GM12878 (cell line): ENCODE results near the gene BOLA1. TPM values are rescaled to one million over a fixed set of nuclear protein-coding genes. Genes with fewer than 3 reads are reported as not detected.

Experiments used
- ATF2 ChIP-seq: IDR thresholded peaks from 2 replicates; pipeline ENCODE4 v1.6.1; 2012; ENCODE audit warnings: low read length, inconsistent platforms
- ATF7 ChIP-seq: fragments of 450-650 bp; IDR thresholded peaks from 2 replicates; pipeline ENCODE4 v1.6.1; 2016; ENCODE audit warnings: low read depth, mild to moderate bottlenecking
- BACH1 ChIP-seq: fragments of 450-650 bp; IDR thresholded peaks from 2 replicates; pipeline ENCODE4 v1.6.1; 2017; ENCODE audit warnings: mild to moderate bottlenecking, borderline replicate concordance
- BCL3 ChIP-seq: IDR thresholded peaks from 2 replicates; pipeline ENCODE4 v1.6.1; 2011; ENCODE audit warnings: borderline replicate concordance, low read depth, mild to moderate bottlenecking, moderate library complexity, low read length; ENCODE audit not compliant: insufficient read depth, poor library complexity, severe bottlenecking
- BCLAF1 ChIP-seq: fragments of 450-650 bp; IDR thresholded peaks from 2 replicates; pipeline ENCODE4 v1.6.1; 2017; ENCODE audit warnings: antibody characterized with exemption, mild to moderate bottlenecking, moderate library complexity
- CREM ChIP-seq: IDR thresholded peaks from 2 replicates; pipeline ENCODE4 v1.6.1; 2014; ENCODE audit warnings: antibody characterized with exemption, low read depth
- EED ChIP-seq: sonication (generic); IDR thresholded peaks from 2 replicates; pipeline ENCODE4 v1.6.1; 2016; ENCODE audit warnings: antibody characterized with exemption, low read depth
- IRF3 ChIP-seq: fragments of 450-650 bp; IDR thresholded peaks from 2 replicates; pipeline ENCODE4 v1.6.1; 2014; ENCODE audit warnings: mild to moderate bottlenecking
- MAX ChIP-seq: IDR thresholded peaks from 2 replicates; pipeline ENCODE4 v1.6.1; 2012; ENCODE audit warnings: low read depth, low read length, improper control_type of control experiment
- MLLT1 ChIP-seq: fragments of 450-650 bp; IDR thresholded peaks from 2 replicates; pipeline ENCODE4 v1.6.1; 2016; ENCODE audit warnings: mild to moderate bottlenecking
- NR2C2 ChIP-seq: IDR thresholded peaks from 2 replicates; pipeline ENCODE4 v1.6.1; 2011; ENCODE audit warnings: borderline replicate concordance, low read depth; ENCODE audit not compliant: control insufficient read depth, insufficient read length
- NR2F1 ChIP-seq: fragments of 450-650 bp; conservative IDR thresholded peaks from 2 replicates; pipeline ENCODE4 v1.6.1; 2017; ENCODE audit warnings: mild to moderate bottlenecking
- SMARCA5 ChIP-seq: fragments of 450-650 bp; IDR thresholded peaks from 2 replicates; pipeline ENCODE4 v1.6.1; 2017; ENCODE audit warnings: mild to moderate bottlenecking
- SMC3 ChIP-seq: IDR thresholded peaks from 2 replicates; pipeline ENCODE4 v1.6.1; 2011; ENCODE audit warnings: low read length, improper control_type of control experiment, borderline replicate concordance
- TCF12 ChIP-seq: IDR thresholded peaks from 2 replicates; pipeline ENCODE4 v1.6.1; 2011; ENCODE audit warnings: low read depth, mild to moderate bottlenecking, low read length
- USF1 ChIP-seq: IDR thresholded peaks from 2 replicates; pipeline ENCODE4 v1.6.1; 2011; ENCODE audit warnings: borderline replicate concordance, low read depth, mild to moderate bottlenecking, moderate library complexity, mixed read lengths, low read length; ENCODE audit not compliant: insufficient read depth; ENCODE audit errors: extremely low read length
- ZNF24 ChIP-seq: fragments of 450-650 bp; IDR thresholded peaks from 2 replicates; pipeline ENCODE4 v1.6.1; 2017; ENCODE audit warnings: antibody characterized with exemption, mild to moderate bottlenecking
- polyA plus RNA-seq, 11 experiments: library from polyadenylated mRNA; depleted of rRNA in 4 of 11; unstranded in 6 of 11; stranded (reverse) in 5 of 11; fragments of >200 nt; fragmentation: Nextera tagmentation in 4 of 11; fragmentation: Illumina TruSeq in 1 of 11; extraction: Ambion mirVana in 4 of 11; extraction: Trizol in 1 of 11; gene quantifications; 1 replicate in 1 of 11; 2 replicates in 10 of 11; pipeline versions ENCODE4 v1.2.1 to v1.2.3, GENCODE V29; 2011 to 2016; ENCODE audit warnings: inconsistent platforms in 2 of 11, missing spikeins in 2 of 11, low read depth in 1 of 11
- total RNA-seq, 4 experiments: library from RNA; depleted of rRNA in 3 of 4; stranded (reverse); fragments of >200 nt in 3 of 4; fragmentation: Illumina TruSeq in 1 of 4; extraction: Trizol in 1 of 4; gene quantifications; 2 replicates each; pipeline versions ENCODE4 v1.2.1 to v1.2.3, GENCODE V29; 2013 to 2021

BOLA1 gene
- total and polyA plus RNA-seq, 10 of the 15 experiments (the other 5 are each of a cell fraction or from before 2014, with no cell fraction given), result 0.74 to 18.7 (median 11.3) TPM

GRCh38 chr1:149886396-149887195 is 12.8 kb upstream of the BOLA1 start (continued):
- TF ChIP-seq TCF12 (peak; percentile 75; the same call in 1 of the 2 replicates), MAX (peak; percentile 32; the same call in 1 of the 2 replicates), ATF2 (peak; percentile 57), CREM (peak; percentile 31), BCLAF1 (0 out of 2 replicates have a peak, but pooled peaks have one; percentile 4), MLLT1 (peak; percentile 52), BCL3 (peak; percentile 10), SMC3 (no peak), NR2C2 (no peak), ZNF24 (no peak), ATF7 (peak; percentile 33; the same call in 1 of the 2 replicates), EED (peak; percentile 7; the same call in 1 of the 2 replicates), SMARCA5 (peak; percentile 29; the same call in 1 of the 2 replicates), USF1 (no peak), BACH1 (peak; percentile 95), NR2F1 (peak; percentile 32; the same call in 1 of the 2 replicates), IRF3 (peak; percentile 56; the same call in 1 of the 2 replicates)
